GM21619 (cell line): ENCODE measurements around the gene MTHFD1.

ENCODE experiments used
- ATAC-seq: cut with Tn5 transposase; IDR thresholded peaks from one replicate; pipeline ENCODE4 v1.9.1; 2021; ENCODE audit not compliant: unreplicated experiment

MTHFD1 gene

GRCh38 chr14:64488590-64489099 is 100.5 kb downstream of the MTHFD1 start:
- ATAC-seq: no peak

- no peak for ATAC-seq
Measured at GRCh38 chr14:64491637-64492036, 103.5 kb downstream of the MTHFD1 start.

- no peak for ATAC-seq
Measured at GRCh38 chr14:64493455-64493854, 105.3 kb downstream of the MTHFD1 start.

- ATAC-seq: no peak
Measured at GRCh38 chr14:64495252-64495651, 107.1 kb downstream of the MTHFD1 start.

GRCh38 chr14:64496764-64497163 is 108.6 kb downstream of the MTHFD1 start:
- ATAC-seq: no peak

GRCh38 chr14:64500088-64500487 is 111.9 kb downstream of the MTHFD1 start:
- ATAC-seq: no peak

GRCh38 chr14:64501411-64502171 is 113.4 kb downstream of the MTHFD1 start:
- no peak for ATAC-seq

GRCh38 chr14:64502456-64502855 is 114.3 kb downstream of the MTHFD1 start:
- ATAC-seq: no peak

GRCh38 chr14:64502887-64503433 is 114.8 kb downstream of the MTHFD1 start:
- ATAC-seq: peak; percentile 1

GRCh38 chr14:64503434-64504309 is 115.5 kb downstream of the MTHFD1 start, which contains the start of gene ZBTB25:
TSS of gene ZBTB25 (minus strand) at chr14:64503838. CDS start at chr14:64490533, 13,305 bp downstream.
- peak; percentile 55 for ATAC-seq

- peak; percentile 25 for ATAC-seq
Measured at GRCh38 chr14:64504310-64504896, 116.2 kb downstream of the MTHFD1 start, which contains the start of gene ZBTB1. TSS of gene ZBTB1 (plus strand) at chr14:64504770. CDS start at chr14:64521505, 16,735 bp downstream.

- ATAC-seq: no peak
Measured at GRCh38 chr14:64504897-64505794, 117.0 kb downstream of the MTHFD1 start.

GRCh38 chr14:64506721-64507120 is 118.6 kb downstream of the MTHFD1 start:
- ATAC-seq: no peak

GRCh38 chr14:64507376-64508156 is 119.4 kb downstream of the MTHFD1 start:
- no peak for ATAC-seq

GRCh38 chr14:64508215-64508776 is 120.1 kb downstream of the MTHFD1 start:
- no peak for ATAC-seq

GRCh38 chr14:64509036-64509435 is 120.9 kb downstream of the MTHFD1 start:
- no peak for ATAC-seq
